HG02870 (cell line): ENCODE data around the gene CACNG3.
"Not testable (repeated sequence)": the region's sequence is repeated elsewhere in the genome, so short reads cannot be mapped to it uniquely, and the experiment has no call there.

Experiments used
- ATAC-seq: cut with Tn5 transposase; IDR thresholded peaks from one replicate; pipeline ENCODE4 v1.9.1; 2021; ENCODE audit warnings: mild to moderate bottlenecking, moderate library complexity; ENCODE audit not compliant: unreplicated experiment

Gene CACNG3

GRCh38 chr16:24328835-24329452 lies 72.8 kb downstream of the CACNG3 start:
- ATAC-seq, result no peak

GRCh38 chr16:24332178-24332577 lies 76.0 kb downstream of the CACNG3 start:
- no peak for ATAC-seq

GRCh38 chr16:24332582-24333090 lies 76.5 kb downstream of the CACNG3 start:
- no peak for ATAC-seq

GRCh38 chr16:24336491-24336890 lies 80.4 kb downstream of the CACNG3 start:
- no peak for ATAC-seq

GRCh38 chr16:24337013-24337412 lies 80.9 kb downstream of the CACNG3 start:
- no peak for ATAC-seq

GRCh38 chr16:24343829-24344228 lies 87.7 kb downstream of the CACNG3 start:
- ATAC-seq, result not testable (repeated sequence)

- ATAC-seq, result no peak
Measured at GRCh38 chr16:24344784-24345183, 88.6 kb downstream of the CACNG3 start.

- ATAC-seq, result no peak
Measured at GRCh38 chr16:24345704-24346103, 89.6 kb downstream of the CACNG3 start.

GRCh38 chr16:24346734-24347133 lies 90.6 kb downstream of the CACNG3 start:
- ATAC-seq, result no peak

GRCh38 chr16:24347556-24347955 lies 91.4 kb downstream of the CACNG3 start:
- ATAC-seq, result no peak

GRCh38 chr16:24348545-24349290 lies 92.6 kb downstream of the CACNG3 start:
- ATAC-seq, result no peak

GRCh38 chr16:24349320-24349719 lies 93.2 kb downstream of the CACNG3 start:
- no peak for ATAC-seq

GRCh38 chr16:24352746-24353145 lies 96.6 kb downstream of the CACNG3 start:
- ATAC-seq, result no peak

- no peak for ATAC-seq
Measured at GRCh38 chr16:24353622-24354021, 97.5 kb downstream of the CACNG3 start.

GRCh38 chr16:24357511-24357910 lies 101.4 kb downstream of the CACNG3 start:
- ATAC-seq, result no peak

- no peak for ATAC-seq
Measured at GRCh38 chr16:24358117-24358516, 102.0 kb downstream of the CACNG3 start.

GRCh38 chr16:24359490-24359889 lies 103.4 kb downstream of the CACNG3 start:
- no peak for ATAC-seq

- no peak for ATAC-seq
Measured at GRCh38 chr16:24360936-24361335, 104.8 kb downstream of the CACNG3 start.

- no peak for ATAC-seq
Measured at GRCh38 chr16:24364596-24364995, 108.5 kb downstream of the CACNG3 start.

GRCh38 chr16:24367186-24367710 lies 111.1 kb downstream of the CACNG3 start:
- ATAC-seq, result no peak

GRCh38 chr16:24372824-24373223 lies 116.7 kb downstream of the CACNG3 start:
- ATAC-seq, result no peak

GRCh38 chr16:24378999-24379398 lies 122.9 kb downstream of the CACNG3 start:
- no peak for ATAC-seq
